ENCODE measurements around the gene CHCHD6.

CHCHD6 gene

GRCh38 chr3:126671521-126671920 is 32.5 kb upstream of the CHCHD6 start:
- no peak for DNase-seq (ENCODE audit: low spot score)
- Histone ChIP-seq H3K4me3 (no peak overlapping the region), H3K27ac (no peak overlapping the region)
- TF ChIP-seq CTCF (IDR thresholded peaks at IDR 0.05), result no peak

GRCh38 chr3:126672340-126672739 is 31.7 kb upstream of the CHCHD6 start:
- no peak overlapping the region for H3K4me3 ChIP-seq
- TF ChIP-seq CTCF (IDR thresholded peaks at IDR 0.05), result no peak
- no peak overlapping the region for H3K27ac ChIP-seq
- no peak for DNase-seq (ENCODE audit: low spot score)

- H3K27ac ChIP-seq, result no peak overlapping the region
- no peak for DNase-seq (ENCODE audit: low spot score)
- no peak for TF ChIP-seq CTCF (IDR thresholded peaks at IDR 0.05)
- H3K4me3 ChIP-seq, result no peak overlapping the region
Observed at GRCh38 chr3:126672741-126673140, 31.3 kb upstream of the CHCHD6 start.

GRCh38 chr3:126676919-126677705 is 26.9 kb upstream of the CHCHD6 start:
- no peak overlapping the region for H3K4me3 ChIP-seq
- DNase-seq (ENCODE audit: low spot score), result no peak
- no peak overlapping the region for H3K27ac ChIP-seq
- TF ChIP-seq CTCF (IDR thresholded peaks at IDR 0.05), result no peak

- TF ChIP-seq CTCF (IDR thresholded peaks at IDR 0.05), result no peak
- no peak for DNase-seq (ENCODE audit: low spot score)
- no peak overlapping the region for H3K4me3 ChIP-seq
- H3K27ac ChIP-seq, result no peak overlapping the region
Observed at GRCh38 chr3:126677862-126678503, 26.1 kb upstream of the CHCHD6 start.

- no peak for TF ChIP-seq CTCF (IDR thresholded peaks at IDR 0.05)
- Histone ChIP-seq H3K4me3 (peak overlapping the region; percentile 6), H3K27ac (no peak overlapping the region)
- peak; percentile 54 for DNase-seq (ENCODE audit: low spot score)
Observed at GRCh38 chr3:126678693-126679317, 25.2 kb upstream of the CHCHD6 start.

Measured in coronary artery (tissue), 2 donors.